ENCODE data around the gene DLGAP3. TPM values are rescaled to one million over a fixed set of nuclear protein-coding genes. Genes with fewer than 3 reads are reported as not detected.

DLGAP3 gene
- total and polyA plus RNA-seq, 4 donors: 0.05 to 0.19 (median 0.08) TPM

DNA sequence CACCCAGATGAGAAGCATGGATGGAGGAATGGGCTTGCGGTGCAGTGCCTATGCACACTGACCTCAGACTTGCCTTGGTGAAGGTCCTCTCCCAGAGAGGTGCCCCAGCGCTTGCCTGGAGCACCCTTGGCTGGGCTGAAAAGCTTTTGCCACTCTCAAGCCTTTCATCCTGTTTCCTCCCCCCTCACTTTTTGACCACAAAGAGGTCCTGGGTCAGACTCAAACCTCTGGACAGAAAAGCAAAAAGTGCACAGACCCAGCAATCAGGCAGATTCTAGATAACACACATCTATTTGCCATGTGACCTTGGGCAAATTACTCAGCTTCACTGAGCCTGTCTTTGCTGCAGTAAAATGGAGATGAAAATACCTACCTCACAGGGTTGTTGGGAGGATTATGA is 48.4 kb upstream of the DLGAP3 start:
- TF ChIP-seq RAD21 (IDR thresholded peaks at IDR 0.05) (no peak), GABPA (IDR thresholded peaks at IDR 0.05 in 1 of 2, conservative IDR thresholded peaks at IDR 0.05 in 1 of 2) (no peak), SP1 (IDR thresholded peaks at IDR 0.05) (no peak), TAF1 (conservative IDR thresholded peaks at IDR 0.05) (no peak), FOXA2 (IDR thresholded peaks at IDR 0.05) (no peak), YY1 (IDR thresholded peaks at IDR 0.05) (no peak), RXRA (IDR thresholded peaks at IDR 0.05) (no peak)
- TF ChIP-seq, protein P1, sequence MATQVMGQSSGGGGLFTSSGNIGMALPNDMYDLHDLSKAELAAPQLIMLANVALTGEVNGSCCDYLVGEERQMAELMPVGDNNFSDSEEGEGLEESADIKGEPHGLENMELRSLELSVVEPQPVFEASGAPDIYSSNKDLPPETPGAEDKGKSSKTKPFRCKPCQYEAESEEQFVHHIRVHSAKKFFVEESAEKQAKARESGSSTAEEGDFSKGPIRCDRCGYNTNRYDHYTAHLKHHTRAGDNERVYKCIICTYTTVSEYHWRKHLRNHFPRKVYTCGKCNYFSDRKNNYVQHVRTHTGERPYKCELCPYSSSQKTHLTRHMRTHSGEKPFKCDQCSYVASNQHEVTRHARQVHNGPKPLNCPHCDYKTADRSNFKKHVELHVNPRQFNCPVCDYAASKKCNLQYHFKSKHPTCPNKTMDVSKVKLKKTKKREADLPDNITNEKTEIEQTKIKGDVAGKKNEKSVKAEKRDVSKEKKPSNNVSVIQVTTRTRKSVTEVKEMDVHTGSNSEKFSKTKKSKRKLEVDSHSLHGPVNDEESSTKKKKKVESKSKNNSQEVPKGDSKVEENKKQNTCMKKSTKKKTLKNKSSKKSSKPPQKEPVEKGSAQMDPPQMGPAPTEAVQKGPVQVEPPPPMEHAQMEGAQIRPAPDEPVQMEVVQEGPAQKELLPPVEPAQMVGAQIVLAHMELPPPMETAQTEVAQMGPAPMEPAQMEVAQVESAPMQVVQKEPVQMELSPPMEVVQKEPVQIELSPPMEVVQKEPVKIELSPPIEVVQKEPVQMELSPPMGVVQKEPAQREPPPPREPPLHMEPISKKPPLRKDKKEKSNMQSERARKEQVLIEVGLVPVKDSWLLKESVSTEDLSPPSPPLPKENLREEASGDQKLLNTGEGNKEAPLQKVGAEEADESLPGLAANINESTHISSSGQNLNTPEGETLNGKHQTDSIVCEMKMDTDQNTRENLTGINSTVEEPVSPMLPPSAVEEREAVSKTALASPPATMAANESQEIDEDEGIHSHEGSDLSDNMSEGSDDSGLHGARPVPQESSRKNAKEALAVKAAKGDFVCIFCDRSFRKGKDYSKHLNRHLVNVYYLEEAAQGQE (IDR thresholded peaks at IDR 0.05): no peak
- TF ChIP-seq, protein P2, sequence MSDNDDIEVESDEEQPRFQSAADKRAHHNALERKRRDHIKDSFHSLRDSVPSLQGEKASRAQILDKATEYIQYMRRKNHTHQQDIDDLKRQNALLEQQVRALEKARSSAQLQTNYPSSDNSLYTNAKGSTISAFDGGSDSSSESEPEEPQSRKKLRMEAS (IDR thresholded peaks at IDR 0.05): no peak
- TF ChIP-seq, protein P3, sequence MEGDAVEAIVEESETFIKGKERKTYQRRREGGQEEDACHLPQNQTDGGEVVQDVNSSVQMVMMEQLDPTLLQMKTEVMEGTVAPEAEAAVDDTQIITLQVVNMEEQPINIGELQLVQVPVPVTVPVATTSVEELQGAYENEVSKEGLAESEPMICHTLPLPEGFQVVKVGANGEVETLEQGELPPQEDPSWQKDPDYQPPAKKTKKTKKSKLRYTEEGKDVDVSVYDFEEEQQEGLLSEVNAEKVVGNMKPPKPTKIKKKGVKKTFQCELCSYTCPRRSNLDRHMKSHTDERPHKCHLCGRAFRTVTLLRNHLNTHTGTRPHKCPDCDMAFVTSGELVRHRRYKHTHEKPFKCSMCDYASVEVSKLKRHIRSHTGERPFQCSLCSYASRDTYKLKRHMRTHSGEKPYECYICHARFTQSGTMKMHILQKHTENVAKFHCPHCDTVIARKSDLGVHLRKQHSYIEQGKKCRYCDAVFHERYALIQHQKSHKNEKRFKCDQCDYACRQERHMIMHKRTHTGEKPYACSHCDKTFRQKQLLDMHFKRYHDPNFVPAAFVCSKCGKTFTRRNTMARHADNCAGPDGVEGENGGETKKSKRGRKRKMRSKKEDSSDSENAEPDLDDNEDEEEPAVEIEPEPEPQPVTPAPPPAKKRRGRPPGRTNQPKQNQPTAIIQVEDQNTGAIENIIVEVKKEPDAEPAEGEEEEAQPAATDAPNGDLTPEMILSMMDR (IDR thresholded peaks at IDR 0.05; ENCODE audit: low read depth, low read length, missing input control): no peak
- H3K36me3 ChIP-seq (ENCODE audit: control insufficient read depth in 4 of 4, insufficient read depth in 3 of 4, low read depth in 1 of 4, low read length in 3 of 4): peaks cover 0 to 7% (median 3%) of the 10 kb centered on the region in 4 donors
- no peak overlapping the region for H3K9ac ChIP-seq (ENCODE audit: low read depth in 1 of 2, low read length in 2 of 2)
- H3K4me3 ChIP-seq (ENCODE audit: low read depth in 1 of 3, low read length in 3 of 3): no peak overlapping the region
- no peaks in the 10 kb centered on the region for H3K9me3 ChIP-seq (ENCODE audit: control insufficient read depth in 4 of 4, low read length in 3 of 4)
- WGBS: 96% methylated on average over 2 of the region's 2 CpGs
- no peak for DNase-seq (ENCODE audit: low spot score)
- no peaks in the 10 kb centered on the region for H3K27me3 ChIP-seq (ENCODE audit: control insufficient read depth in 4 of 4, insufficient read depth in 4 of 4, low read length in 3 of 4)
- no peak overlapping the region for H3K27ac ChIP-seq (ENCODE audit: low read depth in 1 of 2, low read length in 2 of 2)
- no peaks in the 10 kb centered on the region for H3K4me1 ChIP-seq (ENCODE audit: control insufficient read depth in 4 of 4, insufficient read depth in 4 of 4, low read length in 3 of 4)

DNA sequence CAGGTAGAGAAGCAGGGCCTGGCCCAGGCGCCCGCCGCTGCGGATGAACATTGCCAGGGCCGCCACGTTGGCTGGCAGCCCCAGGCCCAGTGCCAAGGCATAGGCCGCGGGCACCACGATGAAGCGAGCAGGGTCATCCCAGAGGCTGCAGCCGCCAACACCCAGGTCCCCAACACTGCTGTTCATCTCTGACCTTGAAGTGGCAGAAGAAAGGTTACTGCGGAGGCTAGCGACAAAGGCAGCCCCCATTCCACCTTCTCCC is 47.7 kb upstream of the DLGAP3 start:
- WGBS: 92% methylated on average over 13 of the region's 13 CpGs
- no peak for TF ChIP-seq NR2F2 (IDR thresholded peaks at IDR 0.05)
- no peak for TF ChIP-seq TAF1 (conservative IDR thresholded peaks at IDR 0.05)
- TF ChIP-seq, protein P2 (IDR thresholded peaks at IDR 0.05): no peak
- TF ChIP-seq SP1 (IDR thresholded peaks at IDR 0.05): no peak
- no peak for TF ChIP-seq FOXA1 (IDR thresholded peaks at IDR 0.05)
- TF ChIP-seq FOXA2 (IDR thresholded peaks at IDR 0.05): no peak
- no peak for TF ChIP-seq GABPA (IDR thresholded peaks at IDR 0.05 in 1 of 2, conservative IDR thresholded peaks at IDR 0.05 in 1 of 2)
- no peak for TF ChIP-seq JUND (IDR thresholded peaks at IDR 0.05)
- no peak for TF ChIP-seq HNF4A (conservative IDR thresholded peaks at IDR 0.05)
- no peak for TF ChIP-seq EGR1 (IDR thresholded peaks at IDR 0.05; ENCODE audit: low read depth in 2 of 2)
- TF ChIP-seq, protein P1 (IDR thresholded peaks at IDR 0.05): no peak
- no peak for TF ChIP-seq HNF4G (IDR thresholded peaks at IDR 0.05)
- TF ChIP-seq, protein P3 (IDR thresholded peaks at IDR 0.05; ENCODE audit: low read depth, low read length, missing input control): no peak
- no peak for TF ChIP-seq RXRA (IDR thresholded peaks at IDR 0.05)
- TF ChIP-seq, protein P4, sequence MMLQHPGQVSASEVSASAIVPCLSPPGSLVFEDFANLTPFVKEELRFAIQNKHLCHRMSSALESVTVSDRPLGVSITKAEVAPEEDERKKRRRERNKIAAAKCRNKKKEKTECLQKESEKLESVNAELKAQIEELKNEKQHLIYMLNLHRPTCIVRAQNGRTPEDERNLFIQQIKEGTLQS (IDR thresholded peaks at IDR 0.05): no peak
- TF ChIP-seq RAD21 (IDR thresholded peaks at IDR 0.05): no peak
- TF ChIP-seq, protein P5, sequence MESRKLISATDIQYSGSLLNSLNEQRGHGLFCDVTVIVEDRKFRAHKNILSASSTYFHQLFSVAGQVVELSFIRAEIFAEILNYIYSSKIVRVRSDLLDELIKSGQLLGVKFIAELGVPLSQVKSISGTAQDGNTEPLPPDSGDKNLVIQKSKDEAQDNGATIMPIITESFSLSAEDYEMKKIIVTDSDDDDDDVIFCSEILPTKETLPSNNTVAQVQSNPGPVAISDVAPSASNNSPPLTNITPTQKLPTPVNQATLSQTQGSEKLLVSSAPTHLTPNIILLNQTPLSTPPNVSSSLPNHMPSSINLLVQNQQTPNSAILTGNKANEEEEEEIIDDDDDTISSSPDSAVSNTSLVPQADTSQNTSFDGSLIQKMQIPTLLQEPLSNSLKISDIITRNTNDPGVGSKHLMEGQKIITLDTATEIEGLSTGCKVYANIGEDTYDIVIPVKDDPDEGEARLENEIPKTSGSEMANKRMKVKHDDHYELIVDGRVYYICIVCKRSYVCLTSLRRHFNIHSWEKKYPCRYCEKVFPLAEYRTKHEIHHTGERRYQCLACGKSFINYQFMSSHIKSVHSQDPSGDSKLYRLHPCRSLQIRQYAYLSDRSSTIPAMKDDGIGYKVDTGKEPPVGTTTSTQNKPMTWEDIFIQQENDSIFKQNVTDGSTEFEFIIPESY (IDR thresholded peaks at IDR 0.05): no peak
- no peak for DNase-seq (ENCODE audit: low spot score)
- H3K4me1 ChIP-seq (ENCODE audit: control insufficient read depth in 4 of 4, insufficient read depth in 4 of 4, low read length in 3 of 4): no peaks in the 10 kb centered on the region
- no peak overlapping the region for H3K4me3 ChIP-seq (ENCODE audit: low read depth in 1 of 3, low read length in 3 of 3)
- no peaks in the 10 kb centered on the region for H3K9me3 ChIP-seq (ENCODE audit: control insufficient read depth in 4 of 4, low read length in 3 of 4)
- peaks cover 0 to 7% (median 3%) of the 10 kb centered on the region in 4 donors for H3K36me3 ChIP-seq (ENCODE audit: control insufficient read depth in 4 of 4, insufficient read depth in 3 of 4, low read depth in 1 of 4, low read length in 3 of 4)
- no peak overlapping the region for H3K27ac ChIP-seq (ENCODE audit: low read depth in 1 of 2, low read length in 2 of 2)
- no peaks in the 10 kb centered on the region for H3K27me3 ChIP-seq (ENCODE audit: control insufficient read depth in 4 of 4, insufficient read depth in 4 of 4, low read length in 3 of 4)
- no peak overlapping the region for H3K9ac ChIP-seq (ENCODE audit: low read depth in 1 of 2, low read length in 2 of 2)

All from liver (tissue), 9 donors.